ENCODE measurements around the gene PAX1.

The PAX1 gene

GRCh38 chr20:21705575-21706260 is at the start of gene PAX1:
Gene PAX1, plus strand, starts transcription at chr20:21705664. Its CDS starts 49 bp downstream, at chr20:21705713.
- DNase-seq = peak in 1 of 2 experiments; percentile 22

- DNase-seq = no peak
Observed at GRCh38 chr20:21656308-21657067, 49.0 kb upstream of the PAX1 start.

DNA sequence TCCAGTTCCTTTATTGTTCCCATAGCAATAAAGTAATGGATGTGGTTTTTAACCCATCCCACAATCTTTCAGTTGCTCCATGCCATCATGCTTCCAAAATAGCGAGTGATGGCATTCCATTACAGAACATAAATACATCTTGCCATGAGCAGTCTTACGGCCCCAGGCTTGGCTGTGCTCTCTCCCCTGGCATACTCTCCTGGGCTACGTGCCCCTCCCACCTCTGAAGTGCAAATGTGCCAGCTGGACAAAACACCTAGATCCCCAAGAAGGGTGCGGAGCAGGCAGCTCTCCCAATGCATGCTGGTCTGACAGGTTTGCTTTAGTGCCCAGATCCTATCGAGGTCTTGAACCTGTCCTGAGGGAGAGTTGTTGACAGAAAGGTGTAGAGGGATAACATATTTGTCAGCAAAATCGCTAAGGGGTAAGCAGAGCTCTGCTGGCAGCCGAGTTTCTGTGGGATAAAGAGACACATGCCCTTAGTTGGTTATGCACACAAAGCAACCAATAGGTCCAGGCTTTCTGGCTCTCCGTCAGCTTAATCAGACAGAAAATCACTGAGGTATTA is 43.9 kb upstream of the PAX1 start:
- DNase-seq = no peak

DNA sequence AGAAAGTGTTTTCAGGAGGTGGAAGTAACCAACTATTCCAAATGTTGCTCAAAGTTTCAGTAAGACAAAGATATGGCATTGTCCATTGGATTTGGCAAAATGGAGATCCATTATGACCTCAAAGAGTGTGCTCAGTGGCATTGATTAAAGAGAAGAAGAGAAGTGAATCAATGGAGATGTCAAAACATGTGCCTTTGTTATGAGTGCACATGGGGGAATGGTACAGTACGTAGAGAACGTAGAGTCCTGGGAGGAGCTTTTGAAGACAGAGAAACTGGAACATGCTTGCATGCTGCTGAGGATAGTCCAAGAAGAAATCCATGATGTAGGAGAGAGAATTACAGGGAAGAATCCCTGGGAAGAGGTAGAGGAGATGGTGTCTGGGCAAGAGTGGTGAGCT is 42.0 kb upstream of the PAX1 start:
- DNase-seq = no peak

DNA sequence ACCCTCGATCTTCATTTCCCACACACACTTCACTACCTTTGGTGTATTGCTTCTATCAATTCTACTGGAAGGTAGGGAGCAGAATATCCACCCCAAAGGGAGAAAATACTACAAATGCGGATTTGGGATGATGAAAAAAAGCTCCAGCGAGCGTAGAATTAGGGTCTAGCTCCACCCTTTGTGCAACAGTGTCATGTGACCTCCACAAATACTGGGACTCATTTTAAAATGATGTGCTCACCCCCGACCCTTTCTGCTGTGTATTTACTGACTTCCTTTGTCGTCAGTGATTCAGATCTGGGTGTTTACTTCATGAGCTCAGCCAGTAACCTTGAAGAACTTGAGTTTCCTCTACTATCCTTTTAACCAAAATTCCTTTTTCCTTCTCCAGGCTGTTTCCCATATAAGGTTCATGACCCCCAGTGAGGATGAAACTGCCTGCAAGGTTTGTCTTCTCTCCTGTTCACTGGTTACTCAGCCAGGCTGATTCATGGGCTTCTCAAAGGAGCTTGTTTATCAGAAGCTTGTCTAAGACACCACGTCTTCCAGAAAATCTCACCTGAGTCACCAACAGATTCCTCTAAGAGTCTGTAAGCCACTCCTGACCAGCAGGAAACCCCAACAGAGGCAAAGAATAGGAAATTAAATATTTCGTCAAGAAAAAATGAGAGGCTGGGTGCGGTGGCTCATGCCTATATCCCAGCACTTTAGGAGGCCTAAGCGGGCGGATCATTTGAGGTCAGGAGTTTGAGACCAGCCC is 39.6 kb upstream of the PAX1 start:
- DNase-seq = no peak

DNA sequence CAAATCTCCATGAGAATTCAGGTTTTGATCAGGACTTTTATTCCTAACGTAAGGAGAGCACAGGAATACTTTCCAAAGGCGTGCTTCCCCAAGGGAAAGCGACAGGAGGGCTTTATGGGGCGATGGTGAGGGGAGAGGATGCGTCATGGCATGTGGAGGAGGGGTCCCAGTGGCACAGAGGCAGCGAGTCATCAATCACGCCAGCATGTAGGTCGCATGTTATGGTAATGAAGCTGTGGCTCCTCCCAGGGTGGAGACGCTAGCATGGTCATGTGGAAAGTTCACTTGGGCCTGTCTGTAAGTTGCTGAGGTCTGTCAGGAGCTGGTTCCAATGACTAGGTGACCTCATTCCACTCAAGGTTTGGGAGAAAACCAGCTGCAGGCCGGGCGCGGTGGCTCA is 35.3 kb upstream of the PAX1 start:
- DNase-seq = no peak

GRCh38 chr20:21670981-21671380 is 34.5 kb upstream of the PAX1 start:
- DNase-seq = no peak

- DNase-seq = no peak
Observed at GRCh38 chr20:21677261-21677660, 28.2 kb upstream of the PAX1 start.

DNA sequence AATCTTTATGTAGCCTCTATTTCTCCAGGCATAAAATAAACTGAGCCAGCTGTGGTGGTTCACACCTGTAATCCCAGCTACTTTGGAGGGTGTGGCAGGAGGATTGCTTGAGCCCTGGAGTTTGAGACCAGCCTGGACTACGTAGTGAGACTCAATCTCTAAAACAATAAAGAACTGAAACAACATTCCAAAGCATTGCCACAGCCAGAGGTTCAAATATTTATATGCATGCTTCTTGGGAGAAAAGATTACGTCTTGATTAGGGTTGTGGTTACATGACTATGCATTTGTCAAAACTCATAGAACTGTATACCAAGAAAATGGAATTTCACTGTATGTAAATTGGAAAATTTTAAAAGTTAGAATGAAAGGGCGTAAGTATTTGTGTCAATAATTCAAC is 27.7 kb upstream of the PAX1 start:
- DNase-seq = no peak

- no peak for DNase-seq
Observed at GRCh38 chr20:21681234-21681921, 24.1 kb upstream of the PAX1 start.

DNA sequence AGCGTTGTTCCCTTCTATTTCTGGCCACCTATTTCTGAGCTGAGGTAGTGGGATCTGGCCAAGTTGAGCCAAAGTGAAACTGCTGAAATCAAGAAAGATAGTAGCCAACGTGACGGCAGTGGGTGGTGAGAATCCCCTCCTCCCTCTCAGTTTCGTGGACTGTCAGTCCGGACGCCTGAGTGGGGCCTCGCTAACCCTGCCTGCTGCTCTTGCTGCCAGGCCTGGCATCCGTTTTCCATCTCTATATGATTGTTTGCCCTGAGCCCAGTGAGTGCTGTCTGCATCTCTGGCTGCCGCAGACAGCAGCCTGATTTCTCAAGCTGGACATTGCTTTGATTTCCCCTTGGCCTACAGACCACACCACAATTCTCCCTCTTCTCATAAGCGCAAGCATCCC is 23.5 kb upstream of the PAX1 start:
- DNase-seq = no peak

DNA sequence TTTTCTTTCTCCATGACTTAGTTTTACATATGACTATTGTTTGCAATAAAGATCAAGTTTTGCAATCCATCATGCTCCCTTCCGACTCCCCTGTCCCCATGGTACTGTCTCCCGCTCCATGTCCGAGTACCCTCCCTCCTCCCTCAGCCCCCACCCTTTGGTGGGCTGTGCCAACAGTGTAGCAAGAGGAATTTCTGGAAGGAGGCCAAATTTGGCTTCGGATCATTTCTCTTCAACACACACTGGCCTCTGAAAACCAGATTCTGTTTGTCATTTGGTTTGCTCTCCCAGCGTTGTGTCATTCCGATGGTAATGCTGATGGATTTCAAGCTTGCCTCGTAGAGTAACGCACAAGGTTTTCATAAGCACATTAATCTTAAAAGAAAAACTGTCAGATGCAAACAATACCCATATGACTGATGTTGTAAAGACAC is 22.9 kb upstream of the PAX1 start:
- no peak for DNase-seq

DNA sequence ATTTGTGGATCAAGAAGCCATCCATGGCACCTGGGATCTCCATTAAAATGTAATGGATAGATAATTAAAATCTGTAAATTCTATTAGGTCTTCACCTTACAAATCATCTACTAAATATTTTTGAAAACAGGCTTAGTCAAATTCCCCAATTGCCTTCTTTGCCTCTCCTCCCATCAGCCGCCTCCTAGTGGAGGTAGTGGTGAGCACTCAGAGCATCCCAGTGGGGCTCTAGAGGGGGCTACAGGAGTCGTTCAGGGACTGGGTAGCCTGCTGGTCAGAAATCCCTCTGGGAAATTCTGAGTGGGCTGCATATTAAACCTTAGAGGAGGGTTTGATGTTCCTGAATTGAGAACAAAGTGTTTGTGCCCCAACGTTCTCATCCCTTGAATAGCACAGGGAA is 20.8 kb upstream of the PAX1 start:
- no peak for DNase-seq

- no peak for DNase-seq
Observed at GRCh38 chr20:21685981-21686380, 19.5 kb upstream of the PAX1 start.

- no peak for DNase-seq
Observed at GRCh38 chr20:21693322-21693721, 12.1 kb upstream of the PAX1 start.

DNA sequence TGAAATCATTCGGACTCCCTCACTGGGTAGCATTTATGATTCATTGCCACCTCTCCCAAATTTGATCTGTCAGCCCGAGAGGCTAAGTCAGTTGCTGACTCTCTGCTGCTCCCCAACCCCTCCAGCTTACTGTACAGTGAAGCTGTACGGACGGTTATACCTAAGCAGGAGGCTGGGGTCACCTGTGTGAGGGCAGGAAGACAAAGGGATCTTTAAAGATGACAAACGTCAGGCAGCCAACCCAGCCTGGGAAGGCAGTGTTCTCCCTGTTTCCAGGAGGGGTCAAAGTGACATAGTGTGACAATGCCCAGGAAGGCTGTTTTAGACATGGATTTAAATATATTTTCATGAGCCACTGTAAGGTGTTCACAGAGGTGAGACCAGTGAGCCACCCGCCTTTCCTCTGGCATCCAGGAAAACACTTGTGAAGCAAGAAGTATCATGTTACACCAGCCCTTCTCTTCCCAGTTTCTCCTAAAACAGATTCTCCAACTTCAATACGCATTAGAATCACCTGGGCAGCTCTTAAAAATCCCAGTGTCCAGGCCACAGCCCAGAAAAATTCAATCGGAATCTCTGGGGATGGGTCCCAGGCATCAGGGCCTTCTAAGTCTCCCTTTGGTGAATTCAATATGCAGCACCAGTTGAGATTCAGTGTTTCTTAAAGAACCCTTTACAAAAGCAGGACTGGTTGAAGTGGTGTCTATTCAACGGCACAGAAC is 6.8 kb upstream of the PAX1 start:
- DNase-seq = no peak

GRCh38 chr20:21699216-21699508 is 6.3 kb upstream of the PAX1 start:
- DNase-seq = no peak

- no peak for DNase-seq
Observed at GRCh38 chr20:21701171-21701876, 4.1 kb upstream of the PAX1 start.

GRCh38 chr20:21702016-21702415 is 3.4 kb upstream of the PAX1 start:
- DNase-seq = no peak

DNA sequence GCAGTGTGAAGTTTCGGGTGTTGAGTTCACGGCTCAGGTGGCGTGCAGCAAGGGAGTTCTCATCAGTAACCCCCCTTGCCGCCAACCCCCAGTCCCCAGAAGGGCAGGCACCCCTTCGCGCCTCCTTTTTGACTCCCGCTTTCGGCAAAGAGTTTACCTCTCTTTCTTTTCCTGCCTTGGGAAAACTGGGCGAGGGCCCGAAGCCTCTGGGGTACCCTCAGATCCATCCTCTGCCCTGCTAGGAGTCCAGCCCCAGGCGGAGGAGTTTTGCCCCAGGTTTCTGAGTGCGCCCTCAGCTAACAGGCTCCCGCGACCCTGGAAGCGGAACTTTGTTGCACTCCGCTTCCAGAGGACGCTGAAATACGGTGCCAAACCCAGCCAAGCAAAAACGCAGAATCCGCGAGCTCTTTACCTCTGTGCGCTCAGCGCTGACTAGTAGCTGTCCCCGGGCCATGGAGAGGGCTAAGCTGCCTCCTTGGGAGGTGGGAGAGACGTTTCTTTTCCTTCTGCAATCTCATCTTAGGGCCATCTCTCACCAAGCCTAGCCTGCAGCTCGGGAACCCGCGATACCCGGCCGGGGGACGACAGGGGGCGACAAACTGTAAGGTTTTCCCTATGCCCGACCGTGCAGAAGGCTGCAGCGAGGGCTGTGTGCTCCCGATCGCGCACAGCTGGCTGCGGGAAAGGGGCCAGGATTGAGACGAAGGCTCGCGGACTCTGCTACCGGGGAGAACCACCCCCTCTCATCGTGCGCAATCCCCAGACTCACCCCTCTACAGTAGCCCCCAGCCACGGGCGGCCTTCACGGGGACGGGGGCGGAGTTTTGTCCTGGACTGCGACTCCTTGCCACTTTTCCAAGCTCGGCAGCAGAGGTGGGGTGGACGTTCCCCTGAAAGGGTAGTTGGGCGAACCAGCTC is 2.7 kb upstream of the PAX1 start:
- peak; percentile 76 for DNase-seq
